HG03571 (cell line): ENCODE data around the gene SNAPC4.
"Not testable (repeated sequence)": the region's sequence is repeated elsewhere in the genome, so short reads cannot be mapped to it uniquely, and the experiment has no call there.

Source experiments
- ATAC-seq: cut with Tn5 transposase; IDR thresholded peaks from one replicate; pipeline ENCODE4 v1.9.1; 2021; ENCODE audit not compliant: unreplicated experiment

The SNAPC4 gene

DNA sequence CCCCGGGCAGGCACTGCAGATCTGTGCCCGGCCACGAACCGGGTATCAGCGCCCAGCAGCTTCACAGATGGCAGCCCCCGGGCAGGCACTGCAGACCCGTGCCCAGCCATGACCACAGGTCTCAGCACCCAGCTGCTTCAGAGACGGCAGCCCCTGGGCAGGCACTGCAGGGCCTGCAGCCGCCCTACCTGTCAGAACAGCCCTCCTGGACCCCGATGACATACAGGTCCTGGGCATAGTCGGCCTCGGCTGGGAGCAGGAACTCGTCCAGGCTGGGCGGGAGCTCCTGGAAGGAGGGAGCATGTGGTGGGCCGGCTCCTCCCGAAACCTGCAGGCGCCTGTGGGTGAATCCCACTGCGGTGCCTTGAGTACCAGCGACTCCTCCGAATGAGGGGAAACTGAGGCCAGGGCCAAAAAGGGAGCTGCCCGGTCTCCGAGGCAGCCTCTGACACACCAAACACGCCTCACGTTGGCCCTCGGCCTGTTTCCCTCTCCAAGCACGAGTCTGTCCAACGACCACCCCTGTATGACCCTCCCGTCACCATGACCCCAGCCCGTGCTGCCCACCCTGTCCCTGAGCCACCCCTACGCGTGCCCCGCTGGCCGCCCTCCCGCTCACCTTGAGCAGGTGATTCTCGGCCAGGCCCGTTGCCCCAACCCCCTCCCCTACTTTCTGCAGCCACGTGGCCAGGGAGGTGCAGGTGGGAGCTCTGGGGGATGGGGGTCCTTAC, 34.0 kb upstream of the SNAPC4 start:
- ATAC-seq, result no peak

- ATAC-seq, result no peak
These were observed 33.2 kb upstream of the SNAPC4 start for GRCh38 chr9:136433043-136433715.

GRCh38 chr9:136432591-136432990, 32.6 kb upstream of the SNAPC4 start:
- no peak for ATAC-seq

DNA sequence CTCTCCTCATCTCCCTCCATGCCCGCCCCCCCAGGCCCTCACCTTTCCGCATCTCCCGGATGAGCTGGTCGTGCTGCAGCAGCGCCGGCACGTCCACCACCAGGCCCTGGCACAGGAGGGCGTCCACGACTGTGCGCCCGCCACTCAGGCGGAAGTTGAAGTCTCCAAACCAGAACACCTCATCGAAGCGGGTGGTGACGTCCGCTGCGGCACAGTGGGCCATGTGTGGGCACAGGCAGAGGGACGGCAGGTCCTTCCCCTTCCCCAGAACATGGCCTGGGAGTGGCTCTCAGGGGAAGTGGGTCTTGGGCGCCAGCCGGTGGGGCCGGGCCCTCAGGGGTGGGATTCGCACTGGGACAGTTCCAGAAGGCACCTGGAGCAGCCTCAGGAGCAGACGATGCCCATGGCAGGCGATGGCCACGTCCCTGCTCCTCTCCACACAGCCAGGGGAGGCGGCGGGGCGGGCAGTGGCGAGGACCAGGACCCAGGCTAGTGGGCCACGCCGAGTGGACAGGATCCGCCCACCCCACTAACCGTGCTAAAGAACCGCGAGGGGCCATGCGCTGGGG, 31.9 kb upstream of the SNAPC4 start:
- no peak for ATAC-seq

GRCh38 chr9:136430588-136431234, 30.7 kb upstream of the SNAPC4 start:
- ATAC-seq, result no peak

- no peak for ATAC-seq
These were observed 29.9 kb upstream of the SNAPC4 start for GRCh38 chr9:136429683-136430491.

- ATAC-seq, result no peak
These were observed 29.2 kb upstream of the SNAPC4 start for GRCh38 chr9:136429075-136429628.

DNA sequence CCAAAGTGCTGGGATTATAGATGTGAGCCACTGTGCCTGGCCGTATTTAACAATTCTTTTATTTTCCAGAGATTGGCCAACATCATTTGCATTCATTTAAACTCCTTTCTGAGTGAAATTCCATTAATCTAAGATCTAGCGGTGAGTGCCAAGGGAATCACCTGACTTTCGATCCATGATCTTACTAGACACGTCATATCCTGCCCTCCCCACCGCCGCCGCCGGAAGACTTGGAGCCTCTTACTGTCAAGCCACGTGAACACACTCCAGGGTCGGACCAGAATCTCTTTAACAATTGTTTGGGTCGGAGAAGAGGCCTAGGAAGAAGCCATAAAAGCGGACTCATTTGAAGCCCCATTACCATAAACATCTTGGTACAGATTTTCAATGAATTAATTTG, 26.8 kb upstream of the SNAPC4 start:
- ATAC-seq, result no peak

GRCh38 chr9:136425367-136425766, 25.4 kb upstream of the SNAPC4 start:
- not testable (repeated sequence) for ATAC-seq

DNA sequence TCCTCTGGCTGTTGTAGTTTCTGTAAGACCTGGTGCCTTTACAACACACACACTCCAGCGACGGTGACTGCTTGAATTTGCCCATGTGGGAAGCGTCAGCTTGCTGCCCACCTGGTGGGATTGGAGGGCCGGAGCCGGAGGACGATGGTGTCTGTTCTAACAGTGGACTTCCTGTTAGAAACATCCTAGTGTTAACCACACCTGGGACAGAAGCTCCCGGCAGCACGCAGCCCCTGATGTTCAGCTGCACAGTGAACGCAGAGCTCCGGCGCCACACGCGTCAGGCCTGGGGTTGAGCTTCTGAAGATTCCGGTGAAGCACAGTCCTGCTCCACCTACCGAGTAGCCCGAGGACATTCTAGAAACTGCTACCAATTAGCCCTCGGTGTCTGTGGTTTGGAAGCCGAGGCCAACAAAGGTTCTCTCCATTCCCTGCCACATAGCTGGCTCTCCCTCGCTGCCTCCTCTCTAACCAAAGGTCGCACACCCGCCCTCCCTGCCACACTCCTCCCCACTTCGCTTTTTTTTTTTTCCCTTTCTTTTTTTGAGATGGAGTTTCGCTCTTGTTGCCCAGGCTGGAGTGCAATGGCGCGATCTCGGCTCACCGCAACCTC, 24.9 kb upstream of the SNAPC4 start:
- no peak for ATAC-seq

- ATAC-seq, result no peak
These were observed 23.6 kb upstream of the SNAPC4 start for GRCh38 chr9:136423432-136424146.

DNA sequence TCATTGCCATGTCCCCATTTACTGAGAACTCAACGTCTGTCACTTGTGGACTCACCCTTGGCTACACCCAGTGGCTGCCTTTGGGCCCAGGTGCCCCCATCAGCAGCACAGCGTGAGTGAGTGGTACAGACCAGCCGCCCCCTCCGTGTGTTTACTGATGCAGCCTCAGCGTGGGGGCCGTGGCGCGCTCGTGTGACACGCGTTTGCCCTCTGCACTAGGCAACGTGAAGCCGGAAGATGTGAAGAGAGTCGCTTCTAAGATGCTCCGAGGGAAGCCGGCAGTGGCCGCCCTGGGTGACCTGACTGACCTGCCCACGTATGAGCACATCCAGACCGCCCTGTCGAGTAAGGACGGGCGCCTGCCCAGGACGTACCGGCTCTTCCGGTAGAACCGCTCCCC, 22.9 kb upstream of the SNAPC4 start:
- no peak for ATAC-seq

DNA sequence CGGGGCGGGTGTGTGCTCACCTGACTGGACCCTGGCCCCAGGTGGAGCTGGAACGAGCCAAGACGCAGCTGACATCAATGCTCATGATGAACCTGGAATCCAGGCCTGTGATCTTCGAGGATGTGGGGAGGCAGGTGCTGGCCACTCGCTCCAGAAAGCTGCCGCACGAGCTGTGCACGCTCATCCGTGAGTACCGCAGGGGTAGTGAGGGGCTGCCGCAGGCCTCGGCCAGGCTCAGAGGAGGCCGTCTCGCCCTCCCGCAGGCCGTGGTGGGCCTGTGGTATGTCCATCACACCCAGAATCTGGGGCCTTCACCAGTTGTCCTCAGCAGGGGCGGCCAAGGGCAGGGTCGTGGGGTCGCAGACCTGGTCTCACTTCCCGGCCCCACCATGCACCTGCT, 21.8 kb upstream of the SNAPC4 start:
- ATAC-seq, result no peak

DNA sequence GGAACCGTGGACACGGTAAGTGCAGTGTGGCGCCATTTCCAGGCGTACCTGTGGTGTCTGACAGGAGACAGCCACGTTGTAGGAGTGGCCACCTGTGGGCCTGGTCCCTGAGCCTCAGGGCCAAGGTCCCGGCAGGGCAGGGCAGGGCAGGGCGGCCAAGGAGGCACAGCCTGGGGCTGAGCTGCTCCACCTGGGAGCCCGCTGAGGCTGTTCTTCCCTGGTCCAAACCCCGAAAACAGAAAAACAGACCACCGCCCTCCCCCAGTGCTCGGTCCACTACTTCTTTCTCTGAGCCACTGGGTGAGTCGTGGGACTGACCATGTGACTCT, 19.1 kb upstream of the SNAPC4 start:
- no peak for ATAC-seq

DNA sequence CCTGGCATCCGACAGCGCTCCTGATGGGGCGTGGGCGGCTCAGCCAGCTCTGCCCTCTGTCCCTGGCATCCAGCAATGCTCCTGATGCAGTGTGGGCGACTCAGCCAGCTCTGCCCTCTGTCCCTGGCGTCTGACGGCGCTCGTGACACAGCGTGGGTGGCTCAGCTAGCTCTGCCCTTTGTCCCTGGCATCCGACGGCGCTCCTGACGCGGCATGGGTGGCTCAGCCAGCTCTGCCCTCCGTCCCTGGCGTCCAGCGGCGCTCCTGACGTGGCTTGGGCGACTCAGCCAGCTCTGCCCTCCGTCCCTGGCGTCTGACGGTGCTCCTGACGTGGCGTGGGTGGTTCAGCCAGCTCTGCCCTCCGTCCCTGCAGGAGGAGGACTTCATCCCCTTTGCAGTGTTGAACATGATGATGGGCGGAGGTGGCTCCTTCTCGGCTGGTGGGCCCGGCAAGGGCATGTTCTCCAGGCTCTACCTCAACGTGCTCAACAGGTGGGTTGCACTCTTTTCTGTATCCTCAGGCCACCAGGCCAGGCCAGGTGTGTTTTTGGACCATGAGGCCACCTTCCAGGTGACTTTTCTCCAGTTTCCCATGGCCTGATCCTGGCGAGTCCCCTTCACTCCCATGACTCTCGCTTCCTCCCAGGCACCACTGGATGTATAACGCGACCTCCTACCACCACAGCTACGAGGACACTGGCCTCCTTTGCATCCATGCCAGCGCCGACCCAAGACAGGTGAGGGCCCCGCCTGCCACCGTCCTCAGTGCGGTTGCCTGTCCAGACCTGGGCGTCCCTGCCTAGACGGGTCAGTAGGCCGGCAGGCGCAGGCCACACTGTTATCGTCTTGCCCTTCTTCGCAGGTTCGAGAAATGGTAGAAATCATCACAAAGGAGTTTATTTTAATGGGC, 18.5 kb upstream of the SNAPC4 start:
- ATAC-seq, result no peak

- ATAC-seq, result no peak
These were observed 16.9 kb upstream of the SNAPC4 start for GRCh38 chr9:136416914-136417313.

GRCh38 chr9:136416427-136416826, 16.5 kb upstream of the SNAPC4 start:
- ATAC-seq, result no peak

DNA sequence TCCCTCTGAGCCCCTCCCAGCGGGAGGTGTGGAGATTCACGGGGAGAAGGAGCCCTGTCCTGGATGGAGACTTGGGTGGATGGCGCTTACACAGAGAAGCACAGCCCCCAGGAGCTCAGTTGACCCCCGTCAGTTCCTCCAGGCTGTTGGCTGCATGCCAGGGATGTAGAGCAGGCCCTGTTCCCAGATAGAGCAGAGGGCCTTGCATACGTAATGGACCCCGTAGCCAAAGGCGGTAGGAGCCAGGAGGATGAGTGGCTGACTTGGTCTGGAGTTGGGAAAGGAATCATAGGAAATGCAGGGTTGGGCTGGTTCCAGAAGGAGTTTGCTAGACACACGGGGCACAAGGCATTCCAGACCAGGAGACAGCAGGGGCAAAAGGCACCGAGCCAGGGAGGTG, 13.0 kb upstream of the SNAPC4 start:
- ATAC-seq, result no peak

GRCh38 chr9:136411378-136411777, 11.4 kb upstream of the SNAPC4 start:
- no peak for ATAC-seq
